Right hindlimb (tissue), 1 donor: ENCODE data around the gene ANKMY1.

Experiments used
- DNase-seq: peaks from one replicate; pipeline ENCODE4 v3.0.0-alpha.2; 2018

ANKMY1 gene

DNA sequence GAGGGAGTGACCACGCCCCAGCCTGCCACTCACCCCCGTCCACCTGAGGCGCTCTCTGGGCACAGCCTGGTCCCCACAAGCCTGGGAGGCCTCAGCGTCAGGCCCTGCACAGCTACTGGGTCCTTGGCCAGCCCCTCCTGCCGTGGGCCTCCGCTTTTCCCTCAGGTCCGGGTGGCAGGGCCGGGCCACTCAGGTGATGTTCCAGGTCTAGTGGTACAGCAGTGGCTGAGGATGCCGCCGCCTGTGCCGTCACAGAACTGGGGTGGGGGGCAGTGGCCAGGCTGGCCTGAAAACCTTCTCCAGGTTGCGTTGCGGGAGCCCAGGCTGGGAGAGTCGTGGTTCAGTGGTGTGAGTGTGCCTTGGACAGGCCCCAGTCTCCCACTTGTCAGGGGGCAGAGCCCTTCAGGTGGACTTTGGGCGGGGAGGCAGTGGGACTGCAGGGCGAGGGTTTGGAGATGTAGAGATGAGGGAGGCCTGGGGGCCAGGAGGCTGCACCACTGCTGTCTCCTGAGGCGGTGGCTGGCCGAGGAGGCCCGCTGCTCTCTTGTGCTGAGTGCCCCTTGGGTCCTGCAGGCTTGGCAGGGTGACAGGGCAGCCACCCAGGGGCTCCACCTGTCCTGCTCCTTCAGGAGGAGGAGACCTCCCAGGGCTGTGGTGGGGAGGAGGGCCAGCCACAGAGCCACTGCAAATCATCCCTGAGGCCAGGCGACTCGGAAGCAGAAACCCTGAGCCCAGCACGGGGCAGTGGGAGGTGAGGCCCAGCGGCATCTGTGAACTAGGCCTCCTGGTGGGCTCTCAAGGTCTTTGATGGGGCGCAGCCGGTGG lies 114.7 kb downstream of the ANKMY1 start:
- no peak for DNase-seq

DNA sequence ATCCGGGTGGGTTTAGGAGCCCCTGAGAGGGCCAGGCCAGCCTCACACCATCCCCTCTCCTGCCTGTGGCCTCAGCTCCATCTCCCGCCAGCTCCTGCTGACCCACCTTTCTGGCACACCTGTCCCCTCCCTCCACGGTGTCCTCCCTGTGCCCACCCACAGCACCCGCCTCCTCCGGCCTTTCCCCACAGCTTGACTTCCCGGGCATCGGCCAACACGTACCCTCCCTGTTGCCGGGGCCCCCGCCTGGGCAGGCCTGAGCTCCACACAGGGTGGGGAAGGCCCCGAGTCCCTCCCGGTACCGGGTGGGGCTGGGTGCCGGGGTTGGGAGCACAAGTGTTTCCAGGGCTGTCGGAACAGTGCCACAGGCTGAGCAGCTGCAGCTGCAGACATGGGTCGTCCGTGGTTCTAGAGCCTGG lies 115.8 kb downstream of the ANKMY1 start:
- no peak for DNase-seq

GRCh38 chr2:240441326-240441992 lies 116.3 kb downstream of the ANKMY1 start:
- no peak for DNase-seq

DNA sequence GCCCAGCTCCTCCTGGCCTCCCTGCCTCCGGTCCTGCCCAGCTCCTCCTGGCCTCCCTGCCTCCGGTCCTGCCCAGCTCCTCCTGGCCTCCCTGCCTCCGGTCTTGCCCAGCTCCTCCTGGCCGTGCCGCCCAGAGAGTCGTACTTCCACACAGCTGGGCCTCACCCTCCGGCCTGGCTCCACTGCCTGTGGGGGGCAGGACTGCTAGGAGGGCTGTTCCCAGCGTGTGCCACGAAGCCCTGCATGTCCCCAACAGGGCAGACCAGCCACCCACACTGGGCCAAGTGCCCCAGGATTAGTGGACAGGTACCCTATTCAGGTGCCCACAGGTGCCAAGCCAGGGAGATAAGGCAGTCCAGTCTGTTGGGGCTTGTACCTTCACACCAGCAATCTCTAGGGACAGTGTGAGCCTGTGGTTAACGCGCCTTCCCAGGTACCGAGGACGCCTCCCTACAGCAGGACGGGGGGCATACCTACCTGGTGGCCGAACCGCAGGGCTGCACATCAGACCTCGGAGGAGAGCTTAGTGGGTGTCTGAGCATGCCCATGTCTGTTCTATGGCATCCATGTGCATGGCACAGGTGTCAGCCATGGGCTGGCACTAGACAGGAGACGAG lies 117.0 kb downstream of the ANKMY1 start:
- DNase-seq, result peak; percentile 13

GRCh38 chr2:240440251-240440650 lies 117.5 kb downstream of the ANKMY1 start:
- no peak for DNase-seq

- DNase-seq, result peak; percentile 17
Observed at GRCh38 chr2:240439698-240440151, 118.1 kb downstream of the ANKMY1 start.

DNA sequence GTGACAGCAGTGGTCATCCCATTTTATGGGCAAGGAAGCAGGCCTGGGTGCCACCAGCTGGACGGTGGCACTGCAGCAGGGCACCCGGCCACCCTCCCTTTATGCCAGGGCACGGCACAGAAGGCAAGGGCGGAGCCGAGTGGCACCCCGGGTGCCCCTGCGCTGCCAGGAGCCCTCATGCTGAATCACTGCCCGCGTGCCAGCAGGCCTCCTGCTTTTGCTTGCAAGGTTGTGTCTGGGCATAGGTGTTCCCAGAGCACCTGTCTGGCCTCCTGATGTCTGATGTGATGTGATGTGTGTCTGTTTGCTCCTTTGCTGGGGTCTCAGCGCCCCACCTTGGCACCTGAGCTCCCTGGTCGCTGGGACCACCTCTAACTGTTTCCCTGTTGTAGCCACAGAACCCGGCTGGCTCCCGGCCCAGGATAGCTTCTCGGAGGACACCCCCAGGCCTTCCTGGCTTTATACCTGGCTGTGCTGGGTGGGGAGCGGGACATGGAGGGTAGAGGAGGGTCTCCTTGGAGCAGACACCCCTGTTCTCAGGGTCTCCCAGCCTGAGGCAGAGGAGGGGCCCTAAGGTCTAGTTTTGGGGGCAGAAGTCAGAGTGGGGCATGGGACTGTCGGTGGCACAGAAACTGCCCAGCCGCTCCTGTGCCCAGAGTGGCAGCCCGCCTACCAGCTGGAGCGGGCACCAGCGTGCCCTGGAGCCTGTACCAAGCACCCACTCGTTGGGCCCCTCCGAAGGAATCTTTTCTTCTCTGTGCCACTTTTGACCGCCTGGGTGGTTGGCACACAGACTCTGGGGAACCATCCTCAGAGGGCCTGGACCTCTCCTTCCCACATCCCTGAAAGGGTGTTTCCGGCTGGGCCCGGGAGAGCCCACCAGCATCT lies 118.7 kb downstream of the ANKMY1 start:
- DNase-seq, result peak; percentile 20

- peak; percentile 79 for DNase-seq
Observed at GRCh38 chr2:240437861-240438809, 119.7 kb downstream of the ANKMY1 start.

- peak; percentile 17 for DNase-seq
Observed at GRCh38 chr2:240437551-240437860, 120.3 kb downstream of the ANKMY1 start.

GRCh38 chr2:240436683-240437550 lies 120.9 kb downstream of the ANKMY1 start:
- peak; percentile 51 for DNase-seq

DNA sequence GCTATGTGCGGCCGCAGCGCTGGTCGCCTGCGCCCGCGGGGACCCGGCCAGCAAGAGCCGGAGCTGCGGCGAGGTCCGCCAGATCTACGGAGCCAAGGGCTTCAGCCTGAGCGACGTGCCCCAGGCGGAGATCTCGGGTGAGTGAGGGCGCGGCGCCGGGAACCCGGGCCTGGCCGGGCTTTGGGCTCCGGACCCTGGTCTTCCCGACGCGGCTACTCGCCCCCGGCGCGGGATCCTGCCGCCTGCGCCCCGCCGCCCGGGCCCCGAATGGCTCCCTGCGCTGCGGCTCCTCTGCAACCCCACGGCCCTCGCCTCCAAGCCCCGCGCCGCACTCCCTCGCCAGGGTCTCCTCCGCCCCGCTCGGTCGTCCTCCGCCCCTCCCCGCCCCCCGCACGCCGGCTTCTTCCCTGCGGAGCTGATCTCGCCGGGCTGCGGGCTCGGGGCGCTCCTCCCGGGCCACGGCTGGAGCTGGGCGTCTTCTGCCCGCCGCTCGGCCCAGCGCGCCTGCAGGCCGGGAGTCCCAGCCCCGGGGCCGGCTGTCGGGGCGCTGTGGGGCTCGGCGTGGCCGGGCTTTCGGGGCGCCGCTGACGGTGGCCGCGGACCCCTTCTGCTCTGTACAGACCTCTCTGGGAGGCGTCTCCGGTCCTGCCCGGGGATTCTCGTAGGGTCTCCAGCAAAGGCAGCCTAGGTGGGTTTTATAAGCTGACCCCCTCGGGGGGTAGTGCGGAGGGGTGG lies 121.7 kb downstream of the ANKMY1 start:
- DNase-seq, result peak; percentile 39

- DNase-seq, result no peak
Observed at GRCh38 chr2:240435457-240435947, 122.3 kb downstream of the ANKMY1 start, which contains the start of gene GPC1. Gene GPC1, plus strand, starts transcription at chr2:240435663. Its CDS starts 256 bp downstream, at chr2:240435919.

- peak; percentile 93 for DNase-seq
Observed at GRCh38 chr2:240434728-240435456, 122.9 kb downstream of the ANKMY1 start.

GRCh38 chr2:240433973-240434727 lies 123.6 kb downstream of the ANKMY1 start:
- DNase-seq, result peak; percentile 26

DNA sequence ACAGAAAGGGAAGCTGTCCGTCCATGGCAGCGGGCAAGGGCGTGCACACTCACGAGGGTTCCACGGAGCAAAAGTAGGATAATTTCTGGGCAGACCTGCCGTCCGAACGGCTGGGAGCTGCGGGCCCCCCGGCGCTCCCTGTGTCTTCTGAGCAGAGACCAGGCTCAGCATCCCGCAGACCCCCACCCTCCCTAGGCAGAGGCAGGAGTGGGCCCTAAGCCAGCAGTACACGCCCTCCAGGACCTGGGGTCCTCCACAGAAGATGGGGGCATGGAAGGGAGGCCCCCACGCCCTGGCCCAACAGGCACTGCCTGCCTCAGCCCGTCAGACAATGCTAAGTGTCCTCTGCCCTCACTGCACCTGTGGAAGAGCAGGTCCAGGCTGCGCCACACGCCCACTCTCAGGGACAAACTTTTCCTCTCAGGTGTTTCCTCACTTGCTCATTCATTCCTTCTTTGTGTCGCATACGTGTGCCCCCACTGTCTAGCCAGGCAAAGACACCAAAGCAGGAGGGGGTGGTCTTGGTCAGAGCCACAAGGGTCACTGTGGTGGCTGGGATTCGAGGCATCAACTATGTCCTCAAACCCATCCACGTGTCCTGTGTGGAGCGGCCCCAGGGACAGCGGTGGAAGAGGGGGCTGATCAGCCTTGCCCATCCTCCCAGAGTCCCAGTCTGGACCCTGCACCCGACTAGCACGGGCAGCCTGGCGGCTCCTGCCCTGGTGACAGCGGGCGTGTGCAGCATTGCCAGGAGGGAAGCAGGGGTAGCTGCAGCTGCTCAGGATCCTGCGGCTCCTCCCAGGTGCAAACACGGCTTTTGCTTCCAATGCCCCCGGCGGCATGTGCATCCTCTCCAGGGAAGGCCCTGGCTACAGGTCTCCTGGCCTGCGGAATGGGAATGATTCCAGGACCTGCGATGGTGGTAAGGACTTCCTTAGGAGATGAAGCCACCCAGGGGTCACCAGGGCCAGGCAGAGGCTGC lies 124.7 kb downstream of the ANKMY1 start:
- DNase-seq, result peak; percentile 16

DNA sequence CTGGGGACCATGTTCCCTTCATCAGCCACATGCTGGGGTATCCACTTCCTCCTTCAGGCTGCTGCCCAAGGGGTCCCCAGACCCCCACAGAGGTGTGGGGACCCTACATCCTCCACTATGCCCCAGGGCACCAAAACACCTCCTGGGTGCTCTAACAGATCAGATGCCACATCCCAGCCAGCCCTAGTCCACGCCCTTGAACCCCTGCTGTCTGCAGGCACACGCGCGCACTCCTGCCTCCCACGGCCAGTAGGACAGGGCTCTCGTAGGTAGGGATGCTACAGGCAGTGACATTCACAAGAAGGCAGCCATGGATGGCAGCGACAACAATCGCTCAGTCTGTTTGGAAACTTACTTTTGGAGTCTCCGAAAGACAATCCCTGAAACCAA lies 125.4 kb downstream of the ANKMY1 start:
- peak; percentile 12 for DNase-seq
